ENCODE measurements around the gene NEK4.

NEK4 gene

DNA sequence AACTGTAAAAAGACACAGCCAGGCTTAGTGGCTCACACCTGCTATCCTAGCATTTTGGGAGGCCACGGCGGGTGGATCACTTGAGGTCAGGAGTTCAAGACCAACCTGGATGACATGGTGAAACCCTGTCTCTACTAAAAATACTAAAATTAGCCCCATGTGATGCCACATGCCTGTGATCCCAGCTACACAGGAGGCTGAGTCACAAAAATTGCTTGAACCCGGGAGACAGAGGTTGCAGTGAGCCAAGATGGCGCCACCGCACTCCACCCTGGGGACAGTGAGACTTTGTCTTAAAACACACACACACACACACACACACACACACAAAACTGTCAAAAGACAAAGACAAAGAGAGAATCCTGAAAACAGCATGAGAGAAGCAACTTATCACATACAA, 46.8 kb downstream of the NEK4 start:
- TF ChIP-seq, protein P1, sequence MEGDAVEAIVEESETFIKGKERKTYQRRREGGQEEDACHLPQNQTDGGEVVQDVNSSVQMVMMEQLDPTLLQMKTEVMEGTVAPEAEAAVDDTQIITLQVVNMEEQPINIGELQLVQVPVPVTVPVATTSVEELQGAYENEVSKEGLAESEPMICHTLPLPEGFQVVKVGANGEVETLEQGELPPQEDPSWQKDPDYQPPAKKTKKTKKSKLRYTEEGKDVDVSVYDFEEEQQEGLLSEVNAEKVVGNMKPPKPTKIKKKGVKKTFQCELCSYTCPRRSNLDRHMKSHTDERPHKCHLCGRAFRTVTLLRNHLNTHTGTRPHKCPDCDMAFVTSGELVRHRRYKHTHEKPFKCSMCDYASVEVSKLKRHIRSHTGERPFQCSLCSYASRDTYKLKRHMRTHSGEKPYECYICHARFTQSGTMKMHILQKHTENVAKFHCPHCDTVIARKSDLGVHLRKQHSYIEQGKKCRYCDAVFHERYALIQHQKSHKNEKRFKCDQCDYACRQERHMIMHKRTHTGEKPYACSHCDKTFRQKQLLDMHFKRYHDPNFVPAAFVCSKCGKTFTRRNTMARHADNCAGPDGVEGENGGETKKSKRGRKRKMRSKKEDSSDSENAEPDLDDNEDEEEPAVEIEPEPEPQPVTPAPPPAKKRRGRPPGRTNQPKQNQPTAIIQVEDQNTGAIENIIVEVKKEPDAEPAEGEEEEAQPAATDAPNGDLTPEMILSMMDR (conservative IDR thresholded peaks at IDR 0.05) = no peak
- no peak for TF ChIP-seq ZFX (IDR thresholded peaks at IDR 0.05)
- H3K27ac ChIP-seq = no peak overlapping the region

DNA sequence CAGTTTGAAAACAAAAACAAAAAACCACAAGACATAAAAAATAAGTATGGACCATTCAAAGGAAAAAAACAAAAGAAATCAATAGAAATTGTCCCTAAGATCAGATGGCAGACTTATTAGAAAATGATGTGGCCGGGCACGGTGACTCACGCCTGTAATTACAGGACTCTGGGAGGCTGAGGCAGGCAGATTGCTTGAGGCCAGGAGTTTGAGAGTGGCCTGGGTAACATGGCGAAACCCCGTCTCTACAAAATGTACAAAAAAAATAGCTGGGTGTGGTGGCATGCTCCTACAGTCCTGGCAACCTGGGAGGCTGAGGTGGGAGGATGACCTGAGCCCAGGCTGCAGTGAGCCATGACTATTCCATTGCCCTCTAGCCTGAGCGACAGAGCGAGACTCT, 48.2 kb downstream of the NEK4 start:
- TF ChIP-seq, protein P1 (conservative IDR thresholded peaks at IDR 0.05) = no peak
- TF ChIP-seq ZFX (IDR thresholded peaks at IDR 0.05) = no peak
- no peak overlapping the region for H3K27ac ChIP-seq

DNA sequence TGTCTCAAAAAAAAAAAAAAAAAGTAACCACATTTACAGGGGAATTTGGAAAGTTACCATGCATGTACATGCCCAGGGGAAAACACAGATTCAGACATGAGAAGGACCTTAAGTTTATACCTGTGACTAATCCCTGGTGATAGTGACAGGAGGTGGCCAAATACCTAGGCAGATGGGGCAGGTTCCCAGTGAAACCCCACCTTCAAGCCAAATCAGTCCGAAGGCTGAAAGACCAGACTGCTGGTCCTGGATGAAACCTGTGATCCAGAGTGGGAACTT, 49.1 kb downstream of the NEK4 start:
- no peak overlapping the region for H3K27ac ChIP-seq
- TF ChIP-seq, protein P1 (conservative IDR thresholded peaks at IDR 0.05) = no peak
- TF ChIP-seq ZFX (IDR thresholded peaks at IDR 0.05) = no peak

DNA sequence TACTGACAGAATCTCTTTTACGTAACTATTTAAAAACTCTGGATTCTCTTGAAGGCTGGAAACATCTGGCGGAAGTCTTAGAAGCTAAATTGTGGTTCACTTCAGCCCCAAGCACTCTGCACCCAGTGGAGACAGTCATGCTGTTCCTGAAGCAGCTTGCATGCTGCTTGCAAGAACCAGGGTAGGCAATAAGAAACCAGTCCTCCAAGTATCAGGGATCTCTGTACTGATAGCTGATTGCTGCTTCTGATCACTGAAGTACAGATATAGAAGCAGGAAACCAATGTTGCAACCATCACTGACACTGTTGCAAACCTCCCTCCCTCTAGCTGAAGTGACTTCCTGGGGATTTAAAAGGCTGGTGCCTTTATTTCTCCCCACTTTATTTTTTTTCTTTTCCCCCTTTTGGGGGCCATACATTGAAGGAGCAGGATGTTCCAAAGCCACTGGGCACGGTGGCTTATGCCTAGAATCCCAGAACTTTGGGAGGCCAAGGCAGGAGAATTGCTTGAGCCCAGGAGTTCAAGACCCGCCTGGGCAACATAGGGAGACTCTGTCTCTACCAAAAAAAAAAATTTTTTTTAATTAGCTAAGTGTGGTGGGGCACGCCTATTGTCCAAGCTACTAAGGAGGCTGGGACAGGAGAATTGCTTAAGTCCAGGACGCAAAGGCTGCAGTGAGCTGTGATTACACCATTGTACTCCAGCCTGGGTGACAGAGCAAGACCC, 49.6 kb downstream of the NEK4 start:
- TF ChIP-seq ZFX (IDR thresholded peaks at IDR 0.05) = no peak
- TF ChIP-seq, protein P1 (conservative IDR thresholded peaks at IDR 0.05) = no peak
- no peak overlapping the region for H3K27ac ChIP-seq

DNA sequence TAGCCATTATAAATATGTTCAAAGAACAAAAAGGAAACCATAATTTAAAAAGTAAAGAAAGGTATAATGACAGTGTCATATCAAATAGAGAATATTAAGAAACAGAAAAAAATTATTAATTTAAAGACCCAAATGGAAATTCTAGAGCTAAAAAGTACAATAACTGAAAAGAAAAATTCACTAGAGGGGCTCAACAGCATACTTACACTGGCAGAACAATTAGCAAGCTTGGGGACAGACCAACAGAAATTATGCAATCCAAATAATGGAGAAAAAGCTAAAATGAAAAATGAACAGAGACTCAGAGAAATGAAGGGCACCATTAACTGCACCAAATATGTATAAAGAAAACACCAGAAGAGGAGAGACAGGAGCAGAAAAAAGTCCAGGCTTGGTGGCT, 51.1 kb downstream of the NEK4 start:
- TF ChIP-seq, protein P1 (conservative IDR thresholded peaks at IDR 0.05) = no peak
- TF ChIP-seq ZFX (IDR thresholded peaks at IDR 0.05) = no peak
- H3K27ac ChIP-seq = no peak overlapping the region

DNA sequence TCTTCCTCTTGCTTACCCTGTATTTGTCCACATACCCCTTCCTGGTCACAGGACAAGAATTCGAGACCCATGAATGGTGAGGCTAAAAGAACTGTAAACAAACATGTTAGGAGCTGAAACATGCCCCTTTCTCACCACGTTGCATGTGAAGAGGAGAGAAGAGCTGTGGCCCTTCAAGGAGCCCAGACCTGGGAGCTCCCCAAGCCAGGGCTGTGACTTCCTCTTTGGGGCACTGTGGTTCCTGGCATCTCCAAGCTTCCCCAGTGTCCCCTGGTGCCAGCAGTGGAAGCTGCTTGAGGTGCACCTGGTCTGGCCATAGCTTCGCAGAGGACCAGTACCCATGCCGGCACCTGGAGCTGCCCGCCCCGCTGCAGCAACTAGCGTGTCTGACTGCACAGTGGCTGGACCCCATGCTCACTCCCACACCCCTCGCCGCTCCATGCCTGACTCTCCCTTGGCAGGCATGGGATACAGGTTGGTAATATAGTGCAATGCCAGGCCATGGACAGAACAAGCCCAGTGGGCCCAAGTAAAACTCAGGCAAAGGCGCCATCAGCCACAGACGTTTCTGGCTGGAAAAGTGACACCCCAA, 54.9 kb downstream of the NEK4 start:
- H3K27ac ChIP-seq = no peak overlapping the region
- TF ChIP-seq, protein P1 (conservative IDR thresholded peaks at IDR 0.05) = no peak
- TF ChIP-seq ZFX (IDR thresholded peaks at IDR 0.05) = no peak

DNA sequence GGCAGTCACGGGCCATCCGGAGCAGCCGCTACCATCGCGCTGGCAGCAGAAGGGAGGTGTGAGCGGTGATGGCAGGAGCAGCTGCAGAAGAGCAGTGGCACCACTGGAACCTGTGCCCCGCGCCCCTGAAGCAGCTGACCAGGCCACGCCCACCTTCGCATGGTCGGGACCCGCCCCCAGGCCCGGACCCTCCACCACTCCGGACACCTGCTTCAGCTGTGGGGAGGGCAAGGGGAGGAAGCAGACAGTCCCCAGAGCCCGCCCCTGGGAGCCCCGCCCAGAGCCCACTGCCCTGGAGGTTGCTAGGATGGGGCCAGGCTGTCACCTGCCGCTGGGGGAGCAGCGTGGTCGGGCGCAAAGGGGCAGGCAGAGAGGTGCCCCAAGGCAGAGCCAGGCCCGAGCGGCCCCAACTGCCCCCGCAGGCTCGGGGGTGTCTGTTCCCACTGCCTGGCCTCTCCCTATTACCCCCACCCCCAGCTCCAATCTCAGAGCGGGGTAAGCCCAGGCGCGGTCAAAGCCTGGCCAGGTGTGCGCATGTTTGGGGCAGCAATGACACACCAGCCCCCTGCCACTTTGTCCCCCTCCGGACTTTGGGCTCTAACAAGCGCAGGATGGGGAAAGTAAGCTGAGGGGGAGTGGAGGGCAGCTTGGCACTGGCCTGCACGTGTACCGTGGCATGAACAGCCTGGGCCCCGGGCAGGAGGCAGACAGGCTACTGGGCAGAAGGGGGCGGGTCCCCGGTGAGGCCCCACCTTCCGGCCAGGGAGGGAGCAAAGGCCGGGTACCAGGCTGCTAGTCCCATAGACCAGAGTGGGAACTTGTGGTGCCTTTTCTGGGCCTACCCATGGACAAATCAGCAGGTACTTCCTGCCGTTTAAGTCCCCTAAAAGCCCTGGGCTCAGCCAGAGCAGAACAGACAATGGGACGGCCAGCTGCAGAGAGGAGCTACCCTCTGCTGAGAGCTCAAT, 56.1 kb downstream of the NEK4 start:
- TF ChIP-seq ZFX (IDR thresholded peaks at IDR 0.05) = no peak
- TF ChIP-seq, protein P1 (conservative IDR thresholded peaks at IDR 0.05) = no peak
- H3K27ac ChIP-seq = no peak overlapping the region
